Activated CD8-positive, alpha-beta memory T cell treated with anti-CD3 and anti-CD28 coated beads, Interleukin-2, amount 50 U/mL, for 4 hours (primary cell): Measurements from ENCODE around the gene ANKS3.

Source experiments
- DNase-seq: peaks from one replicate; pipeline ENCODE4 v3.0.0-alpha.2; 2020

ANKS3 gene

GRCh38 chr16:4683255-4684057 lies 50.6 kb downstream of the ANKS3 start:
- no peak for DNase-seq

GRCh38 chr16:4682616-4683254 lies 51.3 kb downstream of the ANKS3 start:
- peak; percentile 44 for DNase-seq

GRCh38 chr16:4682084-4682591 lies 51.9 kb downstream of the ANKS3 start:
- no peak for DNase-seq

GRCh38 chr16:4681471-4682083 lies 52.5 kb downstream of the ANKS3 start:
- DNase-seq, result no peak

- DNase-seq, result no peak
Measured at GRCh38 chr16:4680673-4681470, 53.2 kb downstream of the ANKS3 start.

GRCh38 chr16:4679850-4680636 lies 54.0 kb downstream of the ANKS3 start:
- no peak for DNase-seq

GRCh38 chr16:4679156-4679849 lies 54.8 kb downstream of the ANKS3 start:
- no peak for DNase-seq

- no peak for DNase-seq
Measured at GRCh38 chr16:4678596-4678995, 55.5 kb downstream of the ANKS3 start.

GRCh38 chr16:4677994-4678393 lies 56.1 kb downstream of the ANKS3 start:
- no peak for DNase-seq

- DNase-seq, result no peak
Measured at GRCh38 chr16:4677390-4677789, 56.7 kb downstream of the ANKS3 start.

GRCh38 chr16:4676831-4677230 lies 57.2 kb downstream of the ANKS3 start:
- no peak for DNase-seq

GRCh38 chr16:4675864-4676786 lies 57.9 kb downstream of the ANKS3 start:
- peak; percentile 58 for DNase-seq

GRCh38 chr16:4674926-4675530 lies 59.0 kb downstream of the ANKS3 start:
- no peak for DNase-seq

- DNase-seq, result no peak
Measured at GRCh38 chr16:4673387-4674046, 60.6 kb downstream of the ANKS3 start.

GRCh38 chr16:4668313-4668960 lies 65.6 kb downstream of the ANKS3 start:
- no peak for DNase-seq

- no peak for DNase-seq
Measured at GRCh38 chr16:4667203-4667963, 66.7 kb downstream of the ANKS3 start.

- DNase-seq, result no peak
Measured at GRCh38 chr16:4666537-4667202, 67.4 kb downstream of the ANKS3 start.
